ENCODE results near the gene ASXL3.

ASXL3 gene

GRCh38 chr18:33584548-33585430, 6.8 kb downstream of the ASXL3 start:
- no peak for DNase-seq

GRCh38 chr18:33585431-33585775, 7.4 kb downstream of the ASXL3 start:
- DNase-seq: no peak

DNA sequence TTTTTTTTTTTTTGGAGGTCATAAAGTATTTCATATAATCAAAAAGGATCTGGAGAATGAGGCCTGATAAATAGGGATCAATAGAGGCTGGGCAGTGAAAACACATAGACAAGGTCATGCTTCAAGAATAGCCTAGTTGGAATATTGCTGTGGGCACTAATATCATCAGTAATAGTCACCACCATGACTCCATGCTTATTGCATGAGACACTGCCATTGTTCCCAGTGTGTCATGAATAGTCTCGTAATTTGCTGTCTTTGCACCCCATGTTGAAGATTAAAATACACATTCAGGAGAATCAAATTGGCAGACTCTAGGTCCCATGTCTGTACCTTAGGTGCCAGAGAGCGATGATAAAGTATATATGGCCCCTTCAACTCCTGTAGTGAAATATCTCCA, 10.3 kb downstream of the ASXL3 start:
- DNase-seq: no peak

- DNase-seq: no peak
Measured at GRCh38 chr18:33593261-33593660, 15.2 kb downstream of the ASXL3 start.

GRCh38 chr18:33594799-33595198, 16.8 kb downstream of the ASXL3 start:
- DNase-seq: no peak

- DNase-seq: no peak
Measured at GRCh38 chr18:33596178-33596854, 18.3 kb downstream of the ASXL3 start.

- DNase-seq: no peak
Measured at GRCh38 chr18:33600846-33601245, 22.8 kb downstream of the ASXL3 start.

DNA sequence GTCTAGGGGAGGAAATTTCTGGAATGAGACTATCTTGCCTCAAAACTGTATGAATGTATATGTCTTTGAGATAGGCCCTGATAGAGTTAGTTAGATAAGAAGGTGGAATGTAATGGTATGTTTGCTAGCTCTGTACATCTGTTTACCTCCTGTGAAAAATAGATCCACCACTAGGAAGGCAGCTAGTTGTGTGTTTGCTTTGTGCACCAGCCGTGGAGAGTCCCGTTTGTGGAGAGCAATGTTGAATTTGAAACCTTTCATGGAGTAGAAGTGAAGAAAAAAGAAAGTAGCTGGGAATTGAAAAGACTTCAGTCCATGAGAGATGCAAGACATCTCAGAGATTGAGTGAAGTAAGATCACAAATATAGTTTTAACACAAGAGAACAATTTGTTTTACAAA, 25.4 kb downstream of the ASXL3 start:
- no peak for DNase-seq

DNA sequence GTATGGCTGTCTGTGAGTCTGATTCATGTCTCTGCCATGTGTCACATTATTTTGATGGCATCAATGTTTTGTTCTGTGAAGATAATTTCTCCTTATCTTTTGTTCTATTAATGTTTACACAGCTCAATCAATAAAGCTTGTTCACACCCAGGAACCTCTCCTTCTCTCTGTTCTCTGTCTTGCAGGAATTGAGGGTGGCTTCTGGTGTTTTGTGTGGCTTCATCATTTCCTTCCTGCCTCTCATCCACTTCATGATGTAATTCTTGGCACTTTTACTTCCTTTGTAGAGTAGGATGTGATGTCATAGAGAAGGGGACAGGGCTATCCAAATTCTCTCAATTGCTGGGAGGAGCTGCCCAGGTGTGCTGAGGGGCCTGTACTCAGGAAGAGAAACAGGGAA, 27.2 kb downstream of the ASXL3 start:
- no peak for DNase-seq

DNA sequence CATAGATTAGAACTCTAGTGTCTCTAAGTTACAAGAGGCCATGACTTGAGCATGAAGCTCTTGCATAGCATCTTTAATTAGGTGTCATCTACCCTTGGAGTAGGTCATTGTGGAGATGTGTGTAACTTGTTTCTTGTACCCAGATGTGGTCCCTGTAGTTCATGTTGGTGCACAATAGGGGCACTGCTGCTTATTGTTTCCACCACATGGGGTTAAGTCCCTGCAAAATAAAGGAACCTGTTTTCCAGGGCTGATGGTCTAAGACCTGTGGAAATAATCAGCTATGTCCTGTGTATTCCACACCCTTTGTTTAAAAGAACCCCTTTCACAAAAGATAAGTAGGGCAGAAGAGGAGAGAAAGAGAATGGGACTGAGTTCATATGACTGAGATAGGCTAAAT, 28.6 kb downstream of the ASXL3 start:
- no peak for DNase-seq

- DNase-seq: no peak
Measured at GRCh38 chr18:33611525-33612135, 33.6 kb downstream of the ASXL3 start.

- DNase-seq: no peak
Measured at GRCh38 chr18:33612632-33613031, 34.6 kb downstream of the ASXL3 start.

- no peak for DNase-seq
Measured at GRCh38 chr18:33616556-33616955, 38.5 kb downstream of the ASXL3 start.

GRCh38 chr18:33627114-33627513, 49.1 kb downstream of the ASXL3 start:
- DNase-seq: no peak

DNA sequence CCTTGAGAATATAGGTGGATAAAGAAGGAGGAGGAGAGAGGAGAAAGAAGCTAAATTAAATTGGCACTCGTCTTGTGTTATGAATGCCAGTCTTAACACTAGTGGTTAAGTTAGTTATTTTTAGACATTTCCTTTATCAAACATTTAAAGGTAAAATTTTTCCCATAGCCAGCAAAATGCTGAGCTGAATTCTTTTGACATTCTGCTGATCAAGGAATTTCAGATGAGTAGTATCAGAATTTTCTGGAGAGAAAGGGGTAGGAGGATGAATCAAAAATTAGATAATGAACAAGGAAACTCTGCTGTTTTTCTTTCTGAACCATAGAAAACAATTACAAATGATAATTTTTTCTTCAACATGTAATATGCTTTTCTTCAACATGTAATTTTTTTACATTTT, 52.5 kb downstream of the ASXL3 start:
- no peak for DNase-seq

DNA sequence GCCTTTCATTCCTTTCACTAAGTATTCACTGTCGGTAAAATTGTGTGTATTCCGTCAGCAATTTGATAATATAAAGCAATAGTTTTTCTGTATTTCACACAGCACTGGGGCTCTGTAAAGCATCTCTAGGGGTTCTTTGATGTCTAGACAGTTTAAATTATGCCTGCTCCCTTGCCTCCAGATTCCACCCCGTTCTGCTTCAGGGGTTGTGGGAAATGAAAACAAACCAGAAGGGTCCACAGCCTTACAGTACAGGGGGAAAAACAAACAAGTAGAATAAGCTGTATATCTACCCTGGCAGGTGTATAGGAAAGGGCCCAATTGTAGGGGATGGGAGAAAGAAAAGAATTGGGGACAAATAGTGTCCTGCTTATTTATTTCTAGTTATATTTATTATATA, 63.1 kb downstream of the ASXL3 start:
- DNase-seq: no peak

DNA sequence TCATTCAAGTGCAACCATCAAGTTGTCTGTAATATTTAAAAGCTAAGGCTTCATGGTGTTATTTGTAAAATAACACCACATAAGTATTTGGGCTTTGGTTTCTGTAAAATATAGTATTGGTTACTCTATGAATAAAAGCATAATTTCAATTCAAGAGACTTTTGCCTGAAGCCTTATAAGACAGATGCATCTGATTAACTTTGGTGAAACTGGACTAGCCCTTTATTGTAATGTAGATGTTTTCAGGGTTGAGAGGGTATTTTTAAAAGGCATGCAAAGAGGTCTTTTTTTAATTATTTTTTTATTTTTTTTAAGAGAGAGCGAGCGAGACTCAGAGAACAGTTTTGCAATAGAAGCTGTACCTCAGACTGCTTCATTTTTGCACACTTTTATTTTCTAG, 66.5 kb downstream of the ASXL3 start:
- no peak for DNase-seq

- DNase-seq: no peak
Measured at GRCh38 chr18:33647365-33647764, 69.3 kb downstream of the ASXL3 start.

DNA sequence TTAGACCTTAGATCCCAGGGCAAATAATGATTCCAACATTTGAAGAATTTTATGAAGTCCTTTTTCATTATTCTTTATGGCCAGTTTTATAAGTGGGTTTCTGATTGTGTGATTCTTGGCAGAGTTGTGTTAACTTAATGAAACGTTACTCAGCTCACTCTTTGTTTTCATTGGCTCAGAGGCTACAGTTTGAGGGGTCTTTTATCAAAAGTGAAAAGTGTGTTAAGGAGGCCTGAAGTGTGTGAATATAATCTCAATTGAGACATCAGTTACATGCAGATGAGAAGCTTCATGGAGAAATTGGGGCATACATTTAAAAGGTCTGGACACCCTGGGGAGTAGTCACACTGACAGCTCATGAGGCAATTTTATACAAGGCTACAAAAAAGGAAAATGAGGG, 74.6 kb downstream of the ASXL3 start:
- no peak for DNase-seq

GRCh38 chr18:33653231-33653630, 75.2 kb downstream of the ASXL3 start:
- no peak for DNase-seq

GRCh38 chr18:33656889-33657448, 79.0 kb downstream of the ASXL3 start:
- DNase-seq: no peak

- DNase-seq: no peak
Measured at GRCh38 chr18:33660696-33661310, 82.8 kb downstream of the ASXL3 start.

DNA sequence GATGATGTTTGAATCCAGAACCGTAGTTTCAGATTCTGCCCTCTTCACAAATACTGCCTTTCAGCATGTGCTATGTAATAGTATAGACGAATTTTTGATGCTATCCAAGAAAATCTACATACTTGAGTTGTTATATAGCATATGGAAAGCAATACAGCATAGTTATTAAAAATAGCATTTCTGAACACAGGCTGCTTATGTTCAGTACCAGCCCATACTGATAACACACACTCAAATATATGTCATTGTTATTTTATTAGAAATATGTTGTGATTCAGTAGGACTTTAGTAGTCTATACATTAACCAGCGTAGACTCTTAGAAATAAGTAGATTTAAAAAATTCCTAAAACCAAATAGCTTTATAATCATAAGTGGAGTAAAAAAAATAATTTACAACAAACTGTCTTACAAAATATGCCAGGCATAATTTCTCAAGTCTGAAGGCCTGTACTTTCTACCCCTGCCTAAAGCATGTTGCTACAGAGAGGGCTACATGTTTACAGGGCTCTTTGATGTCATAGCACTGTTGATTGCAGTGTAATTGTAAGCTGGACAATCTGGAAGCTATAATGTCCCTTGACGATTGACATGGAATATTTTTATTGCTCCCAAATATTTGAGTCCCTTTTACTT, 86.3 kb downstream of the ASXL3 start:
- no peak for DNase-seq
